GM12873 (cell line): ENCODE data around the gene MEP1A.

Experiments
- TF ChIP-seq, protein P1 (sequence below): IDR thresholded peaks from 2 replicates; pipeline ENCODE4 v1.5.1; 2012; ENCODE audit warnings: low read depth, mild to moderate bottlenecking, moderate library complexity, low read length, control low read depth; ENCODE audit not compliant: insufficient read depth; ENCODE audit errors: missing control alignments

MEP1A gene

DNA sequence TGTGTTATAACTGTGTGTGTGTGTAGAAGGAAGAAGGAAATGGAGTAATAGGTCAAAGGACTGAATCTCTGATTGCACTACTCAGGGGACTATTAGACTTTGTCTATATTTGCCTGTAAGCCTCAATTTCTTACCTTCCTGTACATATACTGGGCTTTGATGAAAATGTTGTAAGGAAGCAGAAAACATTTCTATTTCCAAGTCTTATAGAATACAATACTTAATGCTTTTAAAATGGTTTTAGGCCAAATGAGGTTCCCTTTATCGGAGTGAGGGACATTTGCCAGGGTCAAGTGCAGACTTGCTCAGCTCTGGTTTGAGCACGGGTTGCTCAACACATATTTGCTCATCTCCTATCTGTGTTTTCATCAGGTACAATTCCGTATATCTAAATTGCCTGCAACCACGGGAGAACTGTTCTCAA is 28.3 kb downstream of the MEP1A start:
- TF ChIP-seq, protein P1, sequence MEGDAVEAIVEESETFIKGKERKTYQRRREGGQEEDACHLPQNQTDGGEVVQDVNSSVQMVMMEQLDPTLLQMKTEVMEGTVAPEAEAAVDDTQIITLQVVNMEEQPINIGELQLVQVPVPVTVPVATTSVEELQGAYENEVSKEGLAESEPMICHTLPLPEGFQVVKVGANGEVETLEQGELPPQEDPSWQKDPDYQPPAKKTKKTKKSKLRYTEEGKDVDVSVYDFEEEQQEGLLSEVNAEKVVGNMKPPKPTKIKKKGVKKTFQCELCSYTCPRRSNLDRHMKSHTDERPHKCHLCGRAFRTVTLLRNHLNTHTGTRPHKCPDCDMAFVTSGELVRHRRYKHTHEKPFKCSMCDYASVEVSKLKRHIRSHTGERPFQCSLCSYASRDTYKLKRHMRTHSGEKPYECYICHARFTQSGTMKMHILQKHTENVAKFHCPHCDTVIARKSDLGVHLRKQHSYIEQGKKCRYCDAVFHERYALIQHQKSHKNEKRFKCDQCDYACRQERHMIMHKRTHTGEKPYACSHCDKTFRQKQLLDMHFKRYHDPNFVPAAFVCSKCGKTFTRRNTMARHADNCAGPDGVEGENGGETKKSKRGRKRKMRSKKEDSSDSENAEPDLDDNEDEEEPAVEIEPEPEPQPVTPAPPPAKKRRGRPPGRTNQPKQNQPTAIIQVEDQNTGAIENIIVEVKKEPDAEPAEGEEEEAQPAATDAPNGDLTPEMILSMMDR = no peak

DNA sequence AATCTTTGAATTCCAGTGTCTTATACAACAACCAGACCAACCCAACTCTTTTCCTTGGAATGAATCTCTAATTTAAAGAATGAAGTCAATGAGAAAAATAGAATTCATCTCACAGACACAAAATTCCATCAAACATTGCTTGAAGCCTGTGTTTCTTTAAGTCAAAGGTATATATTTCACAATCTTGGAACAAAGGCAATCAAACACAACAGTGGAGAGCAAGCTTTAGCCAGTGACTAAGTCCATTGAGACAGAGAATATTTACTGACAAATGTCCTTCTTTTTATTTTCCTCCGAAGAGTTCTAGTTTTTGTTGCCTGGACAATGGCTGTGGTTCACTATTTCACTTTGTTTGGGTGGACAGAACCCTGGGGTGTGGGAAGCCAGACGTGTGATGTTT is 35.8 kb downstream of the MEP1A start:
- TF ChIP-seq, protein P1 = no peak

DNA sequence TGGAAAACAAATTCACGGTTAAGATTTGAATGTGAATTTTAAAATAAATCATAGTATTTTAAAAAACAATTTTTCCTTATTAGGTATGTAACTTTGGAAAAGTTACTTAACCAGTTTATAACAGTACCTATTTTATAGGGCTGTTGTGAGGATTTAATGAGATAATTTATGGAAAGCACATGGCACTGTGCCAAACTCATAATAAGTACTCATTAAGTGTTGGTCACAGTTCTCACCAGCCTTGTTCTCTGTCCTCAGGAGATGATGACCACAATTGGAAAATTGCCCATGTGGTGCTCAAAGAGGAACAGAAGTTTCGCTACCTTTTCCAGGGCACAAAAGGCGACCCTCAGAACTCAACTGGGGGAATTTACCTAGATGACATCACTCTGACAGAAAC is 39.6 kb downstream of the MEP1A start:
- TF ChIP-seq, protein P1 = no peak

DNA sequence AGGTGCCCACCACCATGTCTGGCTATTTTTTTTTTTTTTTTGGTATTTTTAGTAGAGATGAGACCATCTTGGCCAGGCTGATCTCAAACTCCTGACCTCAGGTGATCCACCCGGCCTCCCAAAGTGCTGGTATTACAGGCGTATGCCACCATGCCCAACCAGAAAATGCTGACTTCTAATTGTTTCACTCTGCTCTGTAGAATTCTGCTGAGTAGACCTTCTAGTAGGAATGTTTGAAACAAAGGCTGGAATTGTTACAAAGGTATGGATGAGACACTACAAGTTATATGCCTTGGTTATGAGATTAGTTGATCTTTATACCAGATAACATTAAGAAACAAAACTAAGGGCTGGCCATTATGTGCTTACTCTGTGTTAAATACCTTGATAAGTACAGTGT is 44.8 kb downstream of the MEP1A start:
- TF ChIP-seq, protein P1 = no peak

DNA sequence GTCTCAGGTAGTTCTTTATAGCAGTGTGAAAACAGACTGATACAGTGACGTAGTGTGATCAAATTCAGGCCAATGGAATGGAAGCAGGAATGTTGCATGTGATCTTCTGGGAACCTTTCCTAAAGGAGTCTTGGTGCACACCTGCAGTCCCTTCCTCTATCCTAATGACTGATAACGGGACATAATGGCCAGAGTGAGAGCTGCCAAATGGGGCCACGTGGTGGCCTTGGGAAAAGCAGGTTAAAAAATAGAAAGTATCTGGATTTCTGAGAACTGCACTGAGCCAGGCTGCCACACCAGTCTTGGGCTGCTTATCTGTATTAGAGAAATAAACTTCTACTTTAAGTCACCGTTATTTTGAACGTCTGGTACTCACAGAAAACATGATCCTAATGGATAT is 51.9 kb downstream of the MEP1A start:
- TF ChIP-seq, protein P1 = no peak

DNA sequence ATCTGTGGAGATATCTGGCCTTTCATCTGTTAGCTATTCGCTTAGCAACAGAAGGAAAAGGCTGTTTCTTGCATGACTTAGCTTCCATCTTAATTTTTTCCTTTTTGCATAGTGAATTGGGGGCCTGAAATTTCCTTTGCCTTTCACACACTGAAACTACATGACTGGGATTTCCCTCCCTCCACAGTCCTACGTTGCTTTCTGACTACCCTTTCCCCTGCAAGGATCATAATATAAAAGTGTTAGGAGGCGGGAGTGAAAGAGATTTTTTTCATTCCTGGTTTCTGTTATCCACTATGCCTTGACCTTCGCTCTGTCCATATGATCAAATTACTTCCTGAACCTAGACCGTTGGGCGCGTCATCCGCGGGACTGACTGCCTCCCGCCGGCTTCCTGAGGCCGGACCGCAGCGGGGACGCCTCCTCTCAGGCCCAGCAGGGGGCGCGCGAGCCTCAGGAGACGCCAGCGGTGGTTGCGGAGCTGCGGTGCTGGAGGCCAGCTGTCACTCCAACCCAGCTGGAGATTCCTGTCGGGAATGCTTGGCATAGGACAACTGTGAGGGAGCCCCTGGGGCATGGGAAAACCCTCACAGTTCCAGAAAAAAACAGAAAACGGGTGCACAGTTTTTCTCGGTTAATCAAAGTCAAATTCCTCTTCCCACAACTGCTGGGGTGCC is 55.6 kb downstream of the MEP1A start:
- TF ChIP-seq, protein P1 = peak; percentile 87

DNA sequence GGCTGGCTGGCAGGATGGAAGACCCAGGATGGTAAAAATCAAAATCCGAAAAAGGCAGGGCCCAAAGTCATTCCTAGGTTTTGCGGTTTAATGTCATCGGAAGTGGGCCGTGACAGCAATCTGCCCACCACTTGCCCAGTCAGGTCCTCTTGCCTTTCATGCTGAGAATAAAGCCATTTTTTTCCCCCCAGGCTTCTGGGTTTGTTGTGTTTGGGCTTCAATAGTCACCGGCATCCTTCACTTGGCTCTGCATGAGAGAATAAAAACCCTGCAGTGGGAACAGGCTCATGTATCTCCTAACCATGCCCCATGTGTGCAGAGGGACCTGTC is 56.1 kb downstream of the MEP1A start:
- TF ChIP-seq, protein P1 = no peak
